Measurements from ENCODE around the gene ATG9B. TPM values are rescaled to one million over a fixed set of nuclear protein-coding genes. Genes with fewer than 3 reads are reported as not detected.

Gene ATG9B
- total RNA-seq, 4 donors from 2014 or later, result 0.15 to 0.31 TPM; not detected in 2

- Histone ChIP-seq H3K36me3 (no peaks in the 10 kb centered on the region), H3K4me3 (no peak overlapping the region), H3K9me3 (no peaks in the 10 kb centered on the region), H3K4me1 (peaks cover 0 to 41% (median 14%) of the 10 kb centered on the region in 3 donors), H3K27me3 (peaks cover 7% of the 10 kb centered on the region), H3K27ac (no peak overlapping the region)
- 0 to 6% methylated on average over 2 of the region's 2 CpGs for WGBS, 2 donors (ENCODE audit: low coverage in 1 of 2)
- ATAC-seq, result no peak
- no peak for TF ChIP-seq CTCF (IDR thresholded peaks at IDR 0.05)
- no peak for TF ChIP-seq POLR2AphosphoS5 (IDR thresholded peaks at IDR 0.05)
- TF ChIP-seq EP300 (IDR thresholded peaks at IDR 0.05), result no peak
- TF ChIP-seq POLR2A (IDR thresholded peaks at IDR 0.05), result no peak
Observed at GRCh38 chr7:150983893-150984368, 40.4 kb downstream of the ATG9B start.

GRCh38 chr7:150982351-150982750, 41.9 kb downstream of the ATG9B start:
- no peaks in the 10 kb centered on the region for H3K9me3 ChIP-seq
- TF ChIP-seq EP300 (IDR thresholded peaks at IDR 0.05) (no peak), CTCF (IDR thresholded peaks at IDR 0.05) (no peak), POLR2A (IDR thresholded peaks at IDR 0.05) (no peak), POLR2AphosphoS5 (IDR thresholded peaks at IDR 0.05) (no peak)
- no peak overlapping the region for H3K4me3 ChIP-seq
- ATAC-seq, result no peak
- no peak overlapping the region for H3K27ac ChIP-seq
- H3K27me3 ChIP-seq, result peaks cover 4% of the 10 kb centered on the region
- H3K4me1 ChIP-seq, result peaks cover 0 to 43% (median 9%) of the 10 kb centered on the region in 3 donors
- 6% methylated on average over 2 of the region's 3 CpGs; no CpG with 5 or more reads in 1 of the 2 donors for WGBS, 2 donors (ENCODE audit: low coverage in 1 of 2)
- no peaks in the 10 kb centered on the region for H3K36me3 ChIP-seq

- H3K4me1 ChIP-seq, result peaks cover 0 to 50% (median 9%) of the 10 kb centered on the region in 3 donors
- no peak overlapping the region for H3K27ac ChIP-seq
- peaks cover 11% of the 10 kb centered on the region for H3K27me3 ChIP-seq
- 47 to 79% methylated on average over 3 to 5 of the region's 6 CpGs for WGBS, 2 donors (ENCODE audit: low coverage in 1 of 2)
- no peak for TF ChIP-seq POLR2A (IDR thresholded peaks at IDR 0.05)
- TF ChIP-seq POLR2AphosphoS5 (IDR thresholded peaks at IDR 0.05), result no peak
- TF ChIP-seq EP300 (IDR thresholded peaks at IDR 0.05), result no peak
- no peak for TF ChIP-seq CTCF (IDR thresholded peaks at IDR 0.05)
- no peaks in the 10 kb centered on the region for H3K36me3 ChIP-seq
- no peaks in the 10 kb centered on the region for H3K9me3 ChIP-seq
- H3K4me3 ChIP-seq, result no peak overlapping the region
- no peak for ATAC-seq
Observed at GRCh38 chr7:150981644-150982043, 42.6 kb downstream of the ATG9B start.

- 20% methylated on average over 1 of the region's 2 CpGs; no CpG with 5 or more reads in 1 of the 2 donors for WGBS, 2 donors (ENCODE audit: low coverage in 1 of 2)
- H3K27ac ChIP-seq, result peak overlapping the region in 1 of 4 donors; percentile 86
- ATAC-seq, result no peak
- H3K9me3 ChIP-seq, result no peaks in the 10 kb centered on the region
- TF ChIP-seq CTCF (IDR thresholded peaks at IDR 0.05) (peak in 1 of 4 experiments; percentile 7), EP300 (IDR thresholded peaks at IDR 0.05) (no peak), POLR2A (IDR thresholded peaks at IDR 0.05) (no peak)
- no peaks in the 10 kb centered on the region for H3K36me3 ChIP-seq
- peaks cover 0 to 50% (median 9%) of the 10 kb centered on the region in 3 donors for H3K4me1 ChIP-seq
- H3K4me3 ChIP-seq, result no peak overlapping the region
- peaks cover 19% of the 10 kb centered on the region for H3K27me3 ChIP-seq
Observed at GRCh38 chr7:150980663-150981062, 43.6 kb downstream of the ATG9B start.

GRCh38 chr7:150979713-150980390, 44.4 kb downstream of the ATG9B start:
- no peak for ATAC-seq
- peak overlapping the region; percentile 35 to 89 (median 86) for H3K27ac ChIP-seq
- peaks cover 26% of the 10 kb centered on the region for H3K27me3 ChIP-seq
- no peaks in the 10 kb centered on the region for H3K36me3 ChIP-seq
- no peaks in the 10 kb centered on the region for H3K9me3 ChIP-seq
- peak overlapping the region in 1 of 2 donors; percentile 70 for H3K4me3 ChIP-seq
- H3K4me1 ChIP-seq, result peaks cover 0 to 58% (median 10%) of the 10 kb centered on the region in 3 donors
- WGBS, 2 donors (ENCODE audit: low coverage in 1 of 2), result 8 to 40% methylated on average over 1 to 4 of the region's 7 CpGs
- TF ChIP-seq POLR2AphosphoS5 (IDR thresholded peaks at IDR 0.05), result peak; percentile 33
- no peak for TF ChIP-seq POLR2A (IDR thresholded peaks at IDR 0.05)

Data from gastroesophageal sphincter (tissue), 4 donors.